Measurements from ENCODE around the gene STK17A.

DNA sequence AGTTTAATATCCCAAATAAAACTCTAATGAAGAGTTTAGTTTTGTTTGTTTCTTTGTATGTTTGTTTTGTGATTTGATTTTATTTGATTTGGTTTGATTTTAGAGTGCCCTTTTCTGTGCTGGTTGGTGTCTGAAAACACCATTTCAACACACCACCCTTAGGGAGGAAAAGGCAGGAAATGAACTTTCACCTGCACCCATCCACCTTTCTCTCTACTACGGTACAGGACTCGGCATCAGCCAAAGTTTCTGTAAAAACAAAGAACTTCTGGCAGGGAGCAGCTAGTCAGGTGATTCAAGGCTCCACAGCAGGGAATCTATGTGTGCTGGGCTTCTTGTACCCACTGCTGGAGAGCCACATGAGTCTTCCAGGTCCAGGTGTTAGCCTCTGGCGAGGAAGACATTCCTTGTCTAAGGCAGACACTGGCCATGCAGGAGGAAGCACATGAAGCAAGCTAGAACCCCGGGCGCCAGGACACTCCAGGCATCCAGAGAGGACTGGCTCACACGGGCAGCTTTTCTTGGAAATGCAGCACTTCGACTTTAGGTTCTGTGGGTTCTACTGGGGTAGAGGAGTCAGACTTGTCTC is 22.1 kb upstream of the STK17A start:
- TF ChIP-seq, protein P1, sequence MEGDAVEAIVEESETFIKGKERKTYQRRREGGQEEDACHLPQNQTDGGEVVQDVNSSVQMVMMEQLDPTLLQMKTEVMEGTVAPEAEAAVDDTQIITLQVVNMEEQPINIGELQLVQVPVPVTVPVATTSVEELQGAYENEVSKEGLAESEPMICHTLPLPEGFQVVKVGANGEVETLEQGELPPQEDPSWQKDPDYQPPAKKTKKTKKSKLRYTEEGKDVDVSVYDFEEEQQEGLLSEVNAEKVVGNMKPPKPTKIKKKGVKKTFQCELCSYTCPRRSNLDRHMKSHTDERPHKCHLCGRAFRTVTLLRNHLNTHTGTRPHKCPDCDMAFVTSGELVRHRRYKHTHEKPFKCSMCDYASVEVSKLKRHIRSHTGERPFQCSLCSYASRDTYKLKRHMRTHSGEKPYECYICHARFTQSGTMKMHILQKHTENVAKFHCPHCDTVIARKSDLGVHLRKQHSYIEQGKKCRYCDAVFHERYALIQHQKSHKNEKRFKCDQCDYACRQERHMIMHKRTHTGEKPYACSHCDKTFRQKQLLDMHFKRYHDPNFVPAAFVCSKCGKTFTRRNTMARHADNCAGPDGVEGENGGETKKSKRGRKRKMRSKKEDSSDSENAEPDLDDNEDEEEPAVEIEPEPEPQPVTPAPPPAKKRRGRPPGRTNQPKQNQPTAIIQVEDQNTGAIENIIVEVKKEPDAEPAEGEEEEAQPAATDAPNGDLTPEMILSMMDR (conservative IDR thresholded peaks at IDR 0.05; ENCODE audit: low read length) = no peak
- no peak for TF ChIP-seq EZH2phosphoT487 (IDR thresholded peaks at IDR 0.05; ENCODE audit: borderline replicate concordance, low read depth, low read length)
